Coronary artery (tissue), 2 donors: ENCODE measurements around the gene RAB22A.
"Not testable (repeated sequence)": the region's sequence is repeated elsewhere in the genome, so short reads cannot be mapped to it uniquely, and the experiment has no call there.

Experiments used
- DNase-seq: peaks from one replicate; pipeline ENCODE4 v3.0.0-alpha.2; 2017; ENCODE audit warnings: low spot score
- H3K27ac ChIP-seq, 2 donors: fragments of 200-600 bp; sonication (generic); one replicate each; pipeline ENCODE4 v1.5.1; 2016 to 2019
- H3K4me3 ChIP-seq: fragments of 200-600 bp; sonication (generic); 2 replicates; pipeline ENCODE4 v1.5.1; 2016; ENCODE audit warnings: mild to moderate bottlenecking, moderate library complexity
- CTCF ChIP-seq: fragments of 200-600 bp; sonication (generic); IDR thresholded peaks from one replicate; pipeline ENCODE4 v1.5.1; 2019; ENCODE audit warnings: antibody characterized with exemption

RAB22A gene

GRCh38 chr20:58406422-58407001 lies 97.0 kb downstream of the RAB22A start:
- Histone ChIP-seq H3K4me3 (no peak overlapping the region), H3K27ac (no peak overlapping the region)
- TF ChIP-seq CTCF: no peak
- DNase-seq: no peak

DNA sequence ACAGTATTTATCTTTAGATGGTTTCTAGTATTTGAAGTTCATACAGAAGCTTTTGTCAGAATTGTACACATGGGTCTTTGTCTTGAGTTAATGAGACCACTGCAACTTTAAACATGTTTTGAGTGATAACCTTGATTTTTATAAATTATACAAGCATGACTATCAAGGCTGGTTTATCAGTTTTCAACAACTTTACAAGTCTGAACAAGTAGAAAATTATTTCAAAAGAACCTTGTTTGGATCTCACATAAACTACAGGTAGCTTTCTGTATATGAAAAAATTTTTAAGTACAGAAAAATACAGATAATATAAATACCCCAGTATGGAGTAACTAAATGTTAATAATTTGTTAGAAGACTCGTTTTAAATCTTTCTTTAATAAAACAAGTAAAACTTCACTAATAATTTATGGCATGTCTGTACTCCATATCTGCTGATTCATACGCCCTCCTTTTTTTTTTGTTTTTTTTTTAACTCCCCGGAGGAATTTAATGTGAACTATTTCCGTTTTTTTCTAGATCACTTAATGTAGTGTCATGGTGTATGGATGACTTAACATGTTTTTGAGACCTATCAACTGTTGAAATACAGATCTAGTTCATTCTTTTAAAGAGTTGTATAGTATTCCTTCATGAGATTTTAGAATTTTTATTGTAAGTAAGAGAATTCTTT lies 97.8 kb downstream of the RAB22A start:
- Histone ChIP-seq H3K27ac (no peak overlapping the region), H3K4me3 (no peak overlapping the region)
- no peak for TF ChIP-seq CTCF
- DNase-seq: no peak

- no peak for DNase-seq
- TF ChIP-seq CTCF: no peak
- H3K4me3 ChIP-seq: no peak overlapping the region
- H3K27ac ChIP-seq: no peak overlapping the region
Measured at GRCh38 chr20:58407966-58408557, 98.5 kb downstream of the RAB22A start.

- Histone ChIP-seq H3K4me3 (no peak overlapping the region), H3K27ac (no peak overlapping the region)
- DNase-seq: no peak
- no peak for TF ChIP-seq CTCF
Measured at GRCh38 chr20:58408603-58409246, 99.2 kb downstream of the RAB22A start.

DNA sequence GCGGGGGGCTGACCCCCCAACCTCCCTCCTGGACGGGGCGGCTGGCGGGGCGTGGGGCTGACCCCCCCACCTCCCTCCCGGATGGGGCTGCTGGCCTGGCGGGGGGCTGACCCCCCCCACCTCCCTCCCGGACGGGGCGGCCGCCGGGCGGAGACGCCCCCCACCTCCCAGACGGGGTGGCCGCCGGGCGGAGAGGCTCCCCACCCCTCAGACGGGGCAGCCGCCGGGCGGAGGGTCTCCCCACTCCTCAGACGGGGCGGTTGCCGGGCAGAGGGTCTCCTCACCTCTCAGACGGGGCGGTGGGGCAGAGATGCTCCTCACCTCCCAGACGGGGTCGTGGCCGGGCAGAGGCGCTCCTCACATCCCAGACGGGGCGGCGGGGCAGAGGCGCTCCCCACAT lies 104.7 kb downstream of the RAB22A start:
- H3K27ac ChIP-seq, DNase-seq, H3K4me3 ChIP-seq: not testable (repeated sequence)

- DNase-seq, H3K4me3 ChIP-seq, H3K27ac ChIP-seq: not testable (repeated sequence)
Measured at GRCh38 chr20:58414786-58415185, 105.3 kb downstream of the RAB22A start.

GRCh38 chr20:58416057-58416456 lies 106.5 kb downstream of the RAB22A start:
- H3K4me3 ChIP-seq: no peak overlapping the region
- no peak for TF ChIP-seq CTCF
- no peak for DNase-seq
- no peak overlapping the region for H3K27ac ChIP-seq

- DNase-seq: no peak
- TF ChIP-seq CTCF: no peak
- H3K27ac ChIP-seq: no peak overlapping the region
- no peak overlapping the region for H3K4me3 ChIP-seq
Measured at GRCh38 chr20:58416835-58417234, 107.3 kb downstream of the RAB22A start.
